Activated CD4-positive, alpha-beta memory T cell treated with anti-CD3 and anti-CD28 coated beads for 36 hours (primary cell): Measurements from ENCODE around the gene ZNF575. TPM values are rescaled to one million over a fixed set of nuclear protein-coding genes. Genes with fewer than 3 reads are reported as not detected.

Source experiments
- CTCF ChIA-PET: fragments of 350-600 bp; sonication (Branson Sonifier 250); formaldehyde crosslinking; loops from one replicate; lab custom pipeline; 2021; ENCODE audit warnings: antibody characterized with exemption, inconsistent platforms; lab: Charles Lee
- POLR2A ChIA-PET: fragments of 350-600 bp; sonication (Branson Sonifier 250); formaldehyde crosslinking; loops from one replicate; lab custom pipeline; 2021; ENCODE audit warnings: antibody characterized with exemption; lab: Charles Lee
- DNase-seq: peaks from one replicate; pipeline ENCODE4 v3.0.0-alpha.2; 2020
- H3K27ac Mint-ChIP-seq: one replicate; pipeline ENCODE4 v1.8.0; 2021; ENCODE audit warnings: mixed read lengths
- H3K27me3 Mint-ChIP-seq: one replicate; pipeline ENCODE4 v1.8.0; 2021; ENCODE audit warnings: mixed read lengths
- H3K36me3 Mint-ChIP-seq: one replicate; pipeline ENCODE4 v1.8.0; 2021; ENCODE audit warnings: mixed read lengths
- H3K4me1 Mint-ChIP-seq: one replicate; pipeline ENCODE4 v1.8.0; 2021; ENCODE audit warnings: low read depth, mixed read lengths
- H3K4me3 Mint-ChIP-seq: one replicate; pipeline ENCODE4 v1.8.0; 2021; ENCODE audit warnings: mild to moderate bottlenecking, mixed read lengths
- H3K9me3 Mint-ChIP-seq: one replicate; pipeline ENCODE4 v1.8.0; 2021; ENCODE audit warnings: mixed read lengths
- intact Hi-C: fragments of 100-400 bp; cut with micrococcal nuclease; formaldehyde crosslinking; loops from one replicate; pipeline ENCODE4 v1.15.1; 2023
- total RNA-seq, 2 experiments: library from RNA; stranded (reverse); gene quantifications; one replicate each; pipeline ENCODE4 v1.2.3, GENCODE V29; 2021

The ZNF575 gene
- total RNA-seq, 2 experiments from 2014 or later = 3.1 to 3.7 TPM

DNA sequence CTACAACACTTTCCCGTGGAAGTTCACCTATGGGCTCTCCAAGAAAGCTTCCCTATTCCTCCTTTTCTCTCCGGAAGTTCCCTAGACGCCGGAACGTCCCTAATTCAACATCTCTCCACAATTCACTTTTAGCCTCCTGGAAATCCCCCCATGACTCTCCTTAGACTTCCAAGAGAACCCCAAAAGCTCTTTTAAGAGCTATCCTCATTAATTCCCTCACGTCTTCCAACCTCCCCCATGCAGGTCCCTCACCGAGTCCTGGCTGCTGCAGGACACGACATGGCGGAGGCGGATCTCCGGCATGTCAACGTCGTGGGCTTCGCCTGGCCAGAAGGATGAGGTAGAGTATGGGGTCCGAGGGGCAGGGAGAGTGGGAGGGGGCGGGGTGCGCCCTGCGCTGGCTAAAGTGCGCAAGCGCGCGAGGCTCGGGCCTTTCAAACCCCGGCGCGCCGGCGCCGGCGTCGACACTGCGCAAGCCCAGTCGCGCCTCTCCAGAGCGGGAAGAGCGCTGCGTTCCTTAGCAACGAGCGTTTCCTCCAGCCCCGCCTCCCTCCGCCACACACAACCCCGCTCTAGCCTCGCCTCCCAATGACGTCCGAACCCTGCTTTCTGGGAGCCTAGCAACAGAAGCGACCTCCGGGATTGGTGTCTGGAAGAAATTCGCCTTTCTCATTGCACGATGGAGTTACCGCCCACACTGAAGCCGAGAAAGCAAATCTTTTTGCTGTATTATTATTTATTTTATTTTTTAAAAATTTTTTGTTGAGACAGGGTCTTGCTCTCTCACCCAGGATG lies 42.4 kb downstream of the ZNF575 start, which contains the start of the genes PINLYP and XRCC1:
PINLYP (plus strand) TSS at position 646 of the 795 bp plus-strand sequence. CDS start 1,391 bp downstream, outside the sequence.
XRCC1 (minus strand) TSS at position 372 of the 795 bp plus-strand sequence; CDS start at position 303, 69 bp downstream.
- CTCF ChIA-PET = interaction anchor here (0.6 to 5.7 kb wide), 10 partner anchors 10 to 234 kb away, joined by 3 to 56 read pairs (median 3); partner anchors contain the start of genes IRGQ and ZNF576
- no peaks in the 10 kb centered on the region for H3K9me3 Mint-ChIP-seq
- H3K27ac Mint-ChIP-seq = peak within 1 kb of the TSS; percentile 86
- H3K36me3 Mint-ChIP-seq = peaks cover 1% of the 10 kb centered on the region
- H3K4me3 Mint-ChIP-seq = peak within 1 kb of the TSS; percentile 96
- H3K27me3 Mint-ChIP-seq = no peaks in the 10 kb centered on the region
- peak; percentile 98 for DNase-seq
- POLR2A ChIA-PET = interaction anchor here (0.7 to 1.5 kb wide), 3 partner anchors 12 to 20 kb away, joined by 3 to 17 read pairs (median 3); partner anchors contain the start of genes IRGQ and ZNF576
- intact Hi-C loops = loop anchor here (1.0 to 2.0 kb wide), 4 partner anchors 13 to 43 kb away; partner anchors contain the start of genes IRGQ, ZNF575 and ZNF576
- H3K4me1 Mint-ChIP-seq = peaks cover 24% of the 10 kb centered on the region

DNA sequence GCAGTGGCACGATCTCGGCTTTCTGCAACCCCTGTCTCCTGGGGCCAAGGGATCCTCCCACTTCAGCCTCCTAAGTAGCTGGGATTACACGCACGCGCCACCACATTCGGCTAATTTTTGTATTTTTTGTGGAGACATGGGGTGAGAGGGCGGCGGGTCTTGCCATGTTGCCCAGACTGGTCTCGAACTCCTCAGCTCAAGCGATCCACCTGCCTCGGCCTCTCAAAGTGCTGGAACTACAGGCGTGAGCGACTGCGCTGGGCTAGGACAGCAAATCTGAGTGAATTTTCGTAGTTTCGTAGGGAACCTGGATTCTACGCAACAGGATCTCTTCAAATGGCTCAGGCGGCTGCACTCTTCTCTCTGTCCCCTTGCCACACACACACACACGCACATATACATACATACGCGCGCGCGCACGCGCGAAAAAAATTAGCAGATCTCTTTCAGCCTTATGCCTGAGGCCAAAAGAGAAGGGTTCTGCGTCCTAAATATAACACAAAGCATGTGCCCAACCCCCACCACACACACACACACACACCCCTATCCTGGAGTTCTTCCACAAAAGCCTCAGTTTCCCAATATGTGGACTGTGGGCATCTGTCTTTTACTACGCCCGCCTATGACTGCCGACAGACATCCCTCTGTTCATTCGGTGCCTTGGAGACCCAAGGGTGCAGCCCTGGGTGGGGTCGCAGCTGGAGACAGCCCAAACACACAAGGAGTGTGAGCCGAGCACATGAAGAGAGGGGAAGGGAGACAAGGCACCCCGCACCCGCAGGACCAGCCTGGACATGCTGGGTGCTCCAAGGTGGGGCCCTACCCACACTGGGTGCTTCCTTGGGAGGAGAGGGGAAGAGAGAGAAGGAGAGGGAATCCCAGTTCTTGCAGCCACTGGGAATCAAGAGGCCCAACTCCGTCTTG lies 43.2 kb downstream of the ZNF575 start:
- ChIA-PET POLR2A (interaction anchor here (1.4 to 1.5 kb wide), 2 partner anchors 13 to 19 kb away, joined by 3 to 5 read pairs; no protein-coding TSS in a partner anchor), CTCF (interaction anchor here (1.4 to 5.7 kb wide), 3 partner anchors 19 to 40 kb away, joined by 3 to 56 read pairs (median 6); partner anchors contain the start of genes IRGQ and ZNF576)
- intact Hi-C loops = loop anchor here (1.0 to 2.0 kb wide), 4 partner anchors 14 to 43 kb away; partner anchors contain the start of genes IRGQ, ZNF575 and ZNF576
- H3K27me3 Mint-ChIP-seq = no peaks in the 10 kb centered on the region
- no peak for DNase-seq
- peaks cover 1% of the 10 kb centered on the region for H3K36me3 Mint-ChIP-seq
- H3K4me3 Mint-ChIP-seq = peak overlapping the region; percentile 59
- H3K27ac Mint-ChIP-seq = peak overlapping the region; percentile 64
- no peaks in the 10 kb centered on the region for H3K9me3 Mint-ChIP-seq
- H3K4me1 Mint-ChIP-seq = peaks cover 21% of the 10 kb centered on the region

DNA sequence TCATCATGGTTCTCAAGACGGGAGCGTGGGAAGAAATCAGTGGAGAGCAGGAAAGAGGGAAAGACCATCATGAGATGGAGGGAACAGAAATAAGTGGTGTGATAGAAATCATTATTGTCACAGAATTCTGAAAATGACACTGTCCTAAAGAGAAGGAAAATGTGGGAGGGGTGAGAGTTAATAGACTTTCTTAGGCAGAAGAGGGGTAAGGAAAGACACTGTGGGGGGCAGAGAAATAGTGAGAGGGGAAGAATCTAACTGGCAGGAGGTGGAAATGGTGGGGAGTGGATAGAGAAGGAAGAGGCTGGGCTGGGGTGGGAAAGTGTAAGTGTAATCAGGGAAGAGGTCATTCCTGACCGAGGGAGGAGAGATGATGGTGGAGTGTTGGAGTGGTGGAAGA lies 45.8 kb downstream of the ZNF575 start:
- DNase-seq = no peak
- CTCF ChIA-PET = interaction anchor here (5.7 kb wide), 1 partner anchor 16 kb away, joined by 56 read pairs; the partner anchor contains the start of genes IRGQ and ZNF576
- intact Hi-C loops = no loop called here
- Mint-ChIP-seq H3K4me3 (no peak overlapping the region), H3K27me3 (no peaks in the 10 kb centered on the region), H3K4me1 (peaks cover 10% of the 10 kb centered on the region), H3K9me3 (no peaks in the 10 kb centered on the region), H3K27ac (no peak overlapping the region), H3K36me3 (no peaks in the 10 kb centered on the region)
- POLR2A ChIA-PET = interaction anchor here (0.7 kb wide), 1 partner anchor 118 kb away, joined by 3 read pairs; no protein-coding TSS in a partner anchor

DNA sequence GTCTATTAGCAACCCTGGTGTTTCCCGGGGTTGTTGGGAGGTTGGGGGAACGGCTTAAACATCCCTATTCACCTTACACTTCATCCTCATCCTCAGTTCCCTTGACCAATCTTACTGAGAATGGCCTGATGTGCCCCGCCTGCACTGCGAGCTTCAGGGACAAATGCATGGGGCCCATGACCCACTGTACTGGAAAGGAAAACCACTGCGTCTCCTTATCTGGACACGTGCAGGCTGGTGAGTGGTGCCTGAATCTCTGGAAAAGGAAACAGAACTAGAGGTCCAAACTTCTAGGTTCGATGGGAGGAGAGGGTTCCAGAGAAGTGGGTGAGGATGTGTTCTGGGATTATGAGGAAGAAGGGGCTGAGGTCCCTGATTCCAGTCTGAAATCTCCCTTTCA lies 48.5 kb downstream of the ZNF575 start:
- Mint-ChIP-seq H3K27ac (no peak overlapping the region), H3K27me3 (no peaks in the 10 kb centered on the region), H3K36me3 (no peaks in the 10 kb centered on the region), H3K9me3 (no peaks in the 10 kb centered on the region), H3K4me1 (peaks cover 8% of the 10 kb centered on the region), H3K4me3 (peak overlapping the region; percentile 18)
- DNase-seq = no peak
- POLR2A ChIA-PET = interaction anchor here (2.2 kb wide), 1 partner anchor 13 kb away, joined by 6 read pairs; no protein-coding TSS in a partner anchor
- CTCF ChIA-PET = no interaction called here
- intact Hi-C loops = no loop called here

DNA sequence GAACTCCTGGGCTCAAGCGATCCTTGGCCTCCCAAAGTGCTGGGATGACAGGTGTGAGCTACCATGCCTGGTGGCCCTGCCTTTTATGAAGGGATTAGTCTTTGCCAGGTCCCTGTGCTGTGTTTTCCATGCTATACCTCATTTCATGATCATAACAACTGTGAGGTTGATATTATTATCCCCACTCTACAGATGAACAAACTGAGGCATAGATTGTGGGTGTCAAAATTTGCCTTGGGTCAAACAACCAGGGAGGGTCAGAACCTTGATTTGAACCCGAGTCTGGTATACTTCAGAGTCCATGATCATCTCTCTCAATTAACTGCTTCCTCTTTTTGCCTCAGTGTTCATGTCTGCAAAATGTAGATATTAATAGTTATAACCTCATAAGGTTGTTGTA lies 49.5 kb downstream of the ZNF575 start:
- no peak overlapping the region for H3K27ac Mint-ChIP-seq
- peaks cover 8% of the 10 kb centered on the region for H3K4me1 Mint-ChIP-seq
- CTCF ChIA-PET = interaction anchor here (0.6 to 1.9 kb wide), 2 partner anchors 12 to 125 kb away, joined by 3 to 9 read pairs; no protein-coding TSS in a partner anchor
- H3K36me3 Mint-ChIP-seq = no peaks in the 10 kb centered on the region
- DNase-seq = no peak
- H3K4me3 Mint-ChIP-seq = no peak overlapping the region
- no peaks in the 10 kb centered on the region for H3K27me3 Mint-ChIP-seq
- intact Hi-C loops = no loop called here
- H3K9me3 Mint-ChIP-seq = no peaks in the 10 kb centered on the region
- POLR2A ChIA-PET = interaction anchor here (2.2 kb wide), 1 partner anchor 12 kb away, joined by 6 read pairs; no protein-coding TSS in a partner anchor

DNA sequence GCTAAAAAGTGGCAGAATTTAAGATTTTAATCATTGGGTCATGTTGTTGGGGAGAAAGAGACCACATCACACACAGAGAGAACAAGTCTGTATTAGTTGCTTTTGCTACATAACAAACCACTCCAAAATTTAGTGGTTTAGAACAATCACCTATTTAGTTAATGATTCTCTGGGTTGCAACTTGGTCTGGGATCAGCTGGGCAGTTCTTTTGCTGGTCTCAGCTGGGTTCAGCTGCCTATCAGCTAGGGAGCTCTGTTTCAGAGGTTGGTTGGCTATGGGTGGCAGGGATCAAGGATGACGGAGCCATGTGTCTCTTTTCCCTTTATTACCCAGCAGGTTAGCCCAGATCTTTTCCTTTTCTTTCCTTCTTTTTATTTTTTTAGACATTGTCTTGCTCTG lies 51.5 kb downstream of the ZNF575 start:
- Mint-ChIP-seq H3K9me3 (no peaks in the 10 kb centered on the region), H3K27me3 (no peaks in the 10 kb centered on the region), H3K4me3 (no peak overlapping the region), H3K36me3 (no peaks in the 10 kb centered on the region), H3K4me1 (peaks cover 8% of the 10 kb centered on the region), H3K27ac (peak overlapping the region; percentile 5)
- POLR2A ChIA-PET = interaction anchor here (1.4 kb wide), 1 partner anchor 11 kb away, joined by 7 read pairs; the partner anchor contains the start of gene IRGQ
- DNase-seq = no peak
- intact Hi-C loops = no loop called here
- CTCF ChIA-PET = interaction anchor here (1.2 to 1.3 kb wide), 2 partner anchors 10 to 137 kb away, joined by 5 to 7 read pairs; no protein-coding TSS in a partner anchor

Other genes starting within 250 kb of the ZNF575 start
- gene CD177, start 179.5 kb upstream of the ZNF575 start, total RNA-seq = not detected
- not detected for gene TEX101, start 118.3 kb upstream of the ZNF575 start, total RNA-seq
- 1 to 10 TPM; 2.3 TPM for gene LYPD3, start 67.6 kb upstream of the ZNF575 start, total RNA-seq
- gene PHLDB3, start 28.4 kb upstream of the ZNF575 start, total RNA-seq = 10 to 100 TPM; 13.5 to 15.2 TPM
- gene ETHE1, start 6.0 kb upstream of the ZNF575 start, total RNA-seq = 100 to 1,000 TPM; 104 to 112 TPM
- 10 to 100 TPM; 42.5 to 43.0 TPM for gene XRCC1, start 42.3 kb downstream of the ZNF575 start, total RNA-seq
- 1 to 10 TPM; 2.2 to 3.7 TPM for gene PINLYP, start 42.6 kb downstream of the ZNF575 start, total RNA-seq
- 10 to 100 TPM; 18.3 to 19.9 TPM for gene IRGQ, start 62.9 kb downstream of the ZNF575 start, total RNA-seq
- gene ZNF576, start 63.4 kb downstream of the ZNF575 start, total RNA-seq = 10 to 100 TPM; 12.6 to 14.1 TPM
- gene SRRM5, start 78.9 kb downstream of the ZNF575 start, total RNA-seq = under 1 TPM; 0.39 to 0.59 TPM
- 10 to 100 TPM; 11.7 to 12.5 TPM for gene ZNF428, start 86.4 kb downstream of the ZNF575 start, total RNA-seq
- under 1 TPM; 0.39 to 0.57 TPM for gene CADM4, start 106.7 kb downstream of the ZNF575 start, total RNA-seq
- gene PLAUR, start 137.0 kb downstream of the ZNF575 start, total RNA-seq = 10 to 100 TPM; 14.4 to 15.1 TPM
- not detected for gene IRGC, start 182.9 kb downstream of the ZNF575 start, total RNA-seq
- gene SMG9, start 221.8 kb downstream of the ZNF575 start, total RNA-seq = 10 to 100 TPM; 58.2 to 58.3 TPM
- gene KCNN4, start 247.8 kb downstream of the ZNF575 start, total RNA-seq = 100 to 1,000 TPM; 120 to 130 TPM